Endothelial cell of umbilical vein (primary cell): ENCODE measurements around the gene ISG15. TPM values are rescaled to one million over a fixed set of nuclear protein-coding genes. Genes with fewer than 3 reads are reported as not detected.

Source experiments
- BruUV-seq: library from RNA; stranded (reverse); fragments of 400-500 nt; replicated peaks from 2 replicates; lab custom pipeline; 2021; lab: Mats Ljungman, UMichigan
- CTCF ChIA-PET: fragments of 300-600, 350-600 bp; sonication (Branson Sonifier 250); formaldehyde crosslinking; loops from one replicate; lab custom pipeline; 2021; ENCODE audit warnings: antibody characterized with exemption, inconsistent platforms; lab: Charles Lee
- POLR2A ChIA-PET: fragments of 300-600, 350-600 bp; sonication (Branson Sonifier 250); formaldehyde crosslinking; loops from one replicate; lab custom pipeline; 2021; ENCODE audit warnings: antibody characterized with exemption, inconsistent platforms; lab: Charles Lee
- DNase-seq: peaks from one replicate; pipeline ENCODE4 v3.0.0-alpha.2; 2011; ENCODE audit warnings: low read depth, low spot score
- FAIRE-seq: peaks from 2 replicates; lab custom pipeline; 2011; peaks lifted over from hg19 to GRCh38; lab: Jason Lieb, UNC
- H2AFZ ChIP-seq: 2 replicates; pipeline ENCODE4 v1.6.0; 2012; ENCODE audit warnings: low read depth, low read length, control low read depth, inconsistent platforms
- H3K27ac ChIP-seq: 2 replicates; pipeline ENCODE4 v1.5.1; 2011; ENCODE audit warnings: low read depth, mild to moderate bottlenecking, control low read depth, low read length, moderate library complexity; ENCODE audit not compliant: insufficient read depth
- H3K27me3 ChIP-seq, 2 experiments: 2 replicates each; pipeline versions ENCODE4 v1.6.0 to v1.6.1; 2011; ENCODE audit warnings: low read length in 2 of 2, mixed read lengths in 1 of 2; ENCODE audit not compliant: control insufficient read depth in 2 of 2, insufficient read depth in 2 of 2
- H3K36me3 ChIP-seq, 2 experiments: 2 replicates in 1 of 2; 3 replicates in 1 of 2; pipeline ENCODE4 v1.5.1; 2011; ENCODE audit warnings: low read length in 2 of 2, mild to moderate bottlenecking in 1 of 2, moderate library complexity in 1 of 2; ENCODE audit not compliant: control insufficient read depth in 2 of 2, insufficient read depth in 2 of 2; ENCODE audit errors: extremely low read depth in 1 of 2
- H3K4me1 ChIP-seq: 3 replicates; pipeline ENCODE4 v1.5.1; 2011; ENCODE audit warnings: mild to moderate bottlenecking, low read length; ENCODE audit not compliant: control insufficient read depth, insufficient read depth; ENCODE audit errors: extremely low read depth
- H3K4me2 ChIP-seq: 2 replicates; pipeline ENCODE4 v1.6.1; 2011; ENCODE audit warnings: low read length, control low read depth, mixed read lengths; ENCODE audit not compliant: insufficient read depth
- H3K4me3 ChIP-seq, 3 experiments: fragments of 200-600 bp in 1 of 3; sonication (generic), shearing (Covaris generic) in 1 of 3; replicated peaks in 1 of 3; 2 replicates each; pipeline ENCODE4 v1.5.1; 2011 to 2016; ENCODE audit warnings: control low read depth in 3 of 3, low read length in 3 of 3, mild to moderate bottlenecking in 2 of 3, inconsistent platforms in 1 of 3, low read depth in 1 of 3, moderate library complexity in 1 of 3; ENCODE audit not compliant: insufficient read depth in 1 of 3
- H3K79me2 ChIP-seq: 2 replicates; pipeline ENCODE4 v1.6.0; 2012; ENCODE audit warnings: low read length, inconsistent platforms; ENCODE audit not compliant: control insufficient read depth, insufficient read depth
- H3K9ac ChIP-seq: replicated peaks from 2 replicates; pipeline ENCODE3; 2011; ENCODE audit warnings: low read length, control low read depth; ENCODE audit not compliant: insufficient read depth; ENCODE audit errors: extremely low read depth
- H3K9me1 ChIP-seq: replicated peaks from 3 replicates; pipeline ENCODE4 v1.6.0; 2011; ENCODE audit warnings: mild to moderate bottlenecking, low read length; ENCODE audit not compliant: control insufficient read depth, insufficient read depth; ENCODE audit errors: extremely low read depth
- H3K9me3 ChIP-seq: replicated peaks from 2 replicates; pipeline ENCODE4 v1.5.1; 2012; ENCODE audit warnings: low read length, inconsistent platforms; ENCODE audit not compliant: control insufficient read depth, insufficient read depth
- H4K20me1 ChIP-seq: replicated peaks from 2 replicates; pipeline ENCODE3; 2011; ENCODE audit warnings: mild to moderate bottlenecking, low read length; ENCODE audit not compliant: control insufficient read depth, insufficient read depth; ENCODE audit errors: extremely low read depth
- CTCF ChIP-seq, 2 donors: IDR thresholded peaks; 1 replicate in 1 of 2; 2 replicates in 1 of 2; pipeline ENCODE4 v1.5.1; 2011; ENCODE audit warnings: low read length in 2 of 2, mild to moderate bottlenecking in 2 of 2, moderate library complexity in 2 of 2, control low read depth in 1 of 2, inconsistent platforms in 1 of 2, low read depth in 1 of 2; ENCODE audit not compliant: insufficient read depth in 1 of 2; ENCODE audit errors: extremely low read depth in 1 of 2
- EZH2 ChIP-seq: IDR thresholded peaks from 2 replicates; pipeline ENCODE4 v1.6.1; 2012; ENCODE audit warnings: borderline replicate concordance, low read depth, mild to moderate bottlenecking, moderate library complexity, low read length, inconsistent platforms; ENCODE audit not compliant: severe bottlenecking
- FOS ChIP-seq: IDR thresholded peaks from 2 replicates; pipeline ENCODE4 v1.6.1; 2011; ENCODE audit warnings: mild to moderate bottlenecking, low read length, moderate library complexity, borderline replicate concordance; ENCODE audit not compliant: insufficient read depth
- GATA2 ChIP-seq: IDR thresholded peaks from 2 replicates; pipeline ENCODE4 v1.7.0; 2011; ENCODE audit warnings: low read depth, mild to moderate bottlenecking, moderate library complexity, mixed read lengths, low read length; ENCODE audit not compliant: insufficient read length, insufficient read depth
- JUN ChIP-seq: IDR thresholded peaks from 2 replicates; pipeline ENCODE4 v1.6.1; 2011; ENCODE audit warnings: borderline replicate concordance, low read depth; ENCODE audit not compliant: insufficient read length, insufficient read depth
- MYC ChIP-seq: IDR thresholded peaks from one replicate; pipeline ENCODE4 v1.6.1; 2011; ENCODE audit warnings: mild to moderate bottlenecking, low read depth, low read length
- POLR2A ChIP-seq: IDR thresholded peaks from 2 replicates; pipeline ENCODE4 v1.6.1; 2012; ENCODE audit warnings: low read depth, mild to moderate bottlenecking, control low read depth, low read length
- POLR2AphosphoS5 ChIP-seq: IDR thresholded peaks from 2 replicates; pipeline ENCODE4 v1.6.1; 2012; ENCODE audit warnings: low read depth, mild to moderate bottlenecking, control low read depth, low read length, moderate library complexity; ENCODE audit not compliant: insufficient read depth
- dilution Hi-C: fragments of 300-500 bp; cut with MboI; formaldehyde crosslinking; loops from one replicate; pipeline ENCODE4 v1.15.0; 2019; ENCODE audit warnings: low sequenced_read_pairs; ENCODE audit not compliant: extremely low pct_ligation_motif_present
- intact Hi-C: fragments of 100-400 bp; cut with micrococcal nuclease; formaldehyde crosslinking; loops from one replicate; pipeline ENCODE4 v1.10.0; 2022
- polyA plus RNA-seq, 4 experiments: library from polyadenylated mRNA; depleted of rRNA in 3 of 4; stranded (reverse) in 3 of 4; unstranded in 1 of 4; fragments of >200 nt; gene quantifications; 2 replicates each; pipeline versions ENCODE4 v1.2.1 to v1.2.3, GENCODE V29; 2011 to 2012; ENCODE audit warnings: missing spikeins in 1 of 4
- total RNA-seq: library from RNA; stranded (reverse); gene quantifications from 2 replicates; pipeline ENCODE4 v1.2.3, GENCODE V29; 2021

ISG15 gene
- total and polyA plus RNA-seq, 2 donors (not counting 3 experiments of a cell fraction or from before 2014, with no cell fraction given): 44.6 to 154 TPM

- Histone ChIP-seq H3K4me3 (no peak overlapping the region), H3K36me3 (no peaks in the 10 kb centered on the region), H3K9me1 (no peaks in the 10 kb centered on the region), H3K9ac (no peak overlapping the region), H3K4me1 (no peaks in the 10 kb centered on the region), H3K9me3 (no peaks in the 10 kb centered on the region), H3K27ac (no peak overlapping the region), H4K20me1 (no peaks in the 10 kb centered on the region), H3K79me2 (no peaks in the 10 kb centered on the region), H3K27me3 (peaks cover 2% of the 10 kb centered on the region in 2 experiments), H2AFZ (no peak overlapping the region), H3K4me2 (no peak overlapping the region)
- POLR2A ChIA-PET: no interaction called here
- CTCF ChIA-PET: no interaction called here
- FAIRE-seq (no peak), DNase-seq (no peak)
- dilution Hi-C loops (no loop called here), intact Hi-C loops (no loop called here)
- no TSS peak for BruUV-seq
- TF ChIP-seq POLR2AphosphoS5 (no peak), GATA2 (no peak), FOS (no peak), POLR2A (no peak), CTCF (IDR thresholded peaks at IDR 0.05; ENCODE audit: extremely low read depth in 1 of 2, insufficient read depth in 1 of 2, low read depth in 1 of 2, low read length in 2 of 2) (no peak), EZH2 (no peak), JUN (no peak), MYC (no peak)
Measured at GRCh38 chr1:971751-972506, 41.4 kb upstream of the ISG15 start.
